Mucosa of descending colon (tissue), 3 donors: ENCODE data around the gene OPA3. TPM values are rescaled to one million over a fixed set of nuclear protein-coding genes. Genes with fewer than 3 reads are reported as not detected.
"Not testable (repeated sequence)": the region's sequence is repeated elsewhere in the genome, so short reads cannot be mapped to it uniquely, and the experiment has no call there.

ENCODE experiments used
- ATAC-seq: fragments of 200-7000 bp; cut with Tn5 transposase; one replicate; pipeline ENCODE4 v1.9.1; 2020; ENCODE audit warnings: mild to moderate bottlenecking, moderate library complexity
- DNase-seq, 3 donors: peaks; one replicate each; pipeline ENCODE4 v3.0.0-alpha.2; 2020
- H3K36me3 ChIP-seq: fragments of 200-600 bp; one replicate; pipeline ENCODE4 v1.8.0; 2021; ENCODE audit warnings: low read depth, mild to moderate bottlenecking
- H3K4me1 ChIP-seq: fragments of 200-600 bp; one replicate; pipeline ENCODE4 v1.8.0; 2021; ENCODE audit warnings: low read depth, mild to moderate bottlenecking
- H3K4me3 ChIP-seq: fragments of 200-600 bp; one replicate; pipeline ENCODE4 v1.8.0; 2021; ENCODE audit warnings: mild to moderate bottlenecking
- H3K9me3 ChIP-seq: fragments of 200-600 bp; one replicate; pipeline ENCODE4 v1.8.0; 2021; ENCODE audit warnings: mild to moderate bottlenecking
- CTCF ChIP-seq: fragments of 200-600 bp; IDR thresholded peaks from one replicate; pipeline ENCODE4 v1.8.0; 2022; ENCODE audit warnings: antibody characterized with exemption, mild to moderate bottlenecking
- intact Hi-C, 2 donors: fragments of 100-400 bp; cut with DNase I in 1 of 2; cut with micrococcal nuclease in 1 of 2; formaldehyde crosslinking; loops; one replicate each; pipeline versions ENCODE4 v1.11.0 to v1.11.1; 2022; cut with DNase I, micrococcal nuclease
- total RNA-seq, 3 donors: library from RNA; stranded (reverse); fragmentation: NEBNext Ultra II Directional in 2 of 3; extraction: Animal tissue kit (Norgen Biotek cat#: 25700) in 2 of 3; gene quantifications; one replicate each; pipeline versions ENCODE4 v1.2.1 to v1.2.4, GENCODE V29; 2021 to 2023
- donor health status: DM: no; HTN: no; CAD: no; lungs with moderate emphysema.
- donor health status: DM: no; HTN: no; CAD: no.
- donor health status: DM: no; HTN: yes; CAD: no.

The OPA3 gene
- total RNA-seq, 3 donors from 2014 or later: 12.1 to 16.4 (median 13.4) TPM

- intact Hi-C loops: no loop called here
These were observed 39.4 kb upstream of the OPA3 start for GRCh38 chr19:45623984-45624383.

GRCh38 chr19:45621976-45622503 is 37.4 kb upstream of the OPA3 start:
- H3K4me3 ChIP-seq: no peak overlapping the region
- no peak for TF ChIP-seq CTCF
- no peaks in the 10 kb centered on the region for H3K9me3 ChIP-seq
- ATAC-seq (no peak), DNase-seq (no peak)
- peaks cover 4% of the 10 kb centered on the region for H3K36me3 ChIP-seq
- intact Hi-C loops: no loop called here
- no peaks in the 10 kb centered on the region for H3K4me1 ChIP-seq

More at GRCh38 chr19:45623984-45624383, 39.4 kb upstream of the OPA3 start:
- no peaks in the 10 kb centered on the region for H3K9me3 ChIP-seq
- DNase-seq (no peak), ATAC-seq (no peak)
- H3K36me3 ChIP-seq: peaks cover 3% of the 10 kb centered on the region
- no peak overlapping the region for H3K4me3 ChIP-seq
- H3K4me1 ChIP-seq: no peaks in the 10 kb centered on the region
- no peak for TF ChIP-seq CTCF

GRCh38 chr19:45621389-45621788 is 36.8 kb upstream of the OPA3 start:
- no peaks in the 10 kb centered on the region for H3K4me1 ChIP-seq
- no peak for ATAC-seq
- H3K36me3 ChIP-seq: peaks cover 4% of the 10 kb centered on the region

GRCh38 chr19:45616704-45617017 is 32.1 kb upstream of the OPA3 start:
- TF ChIP-seq CTCF: no peak
- H3K4me3 ChIP-seq: no peak overlapping the region
- H3K4me1 ChIP-seq: peaks cover 21% of the 10 kb centered on the region
- no peaks in the 10 kb centered on the region for H3K9me3 ChIP-seq
- peaks cover 4% of the 10 kb centered on the region for H3K36me3 ChIP-seq
- no peak for DNase-seq
- ATAC-seq: no peak
- intact Hi-C loops: no loop called here

More at GRCh38 chr19:45621389-45621788, 36.8 kb upstream of the OPA3 start:
- H3K9me3 ChIP-seq: no peaks in the 10 kb centered on the region
- no peak for DNase-seq
- H3K4me3 ChIP-seq: no peak overlapping the region
- no peak for TF ChIP-seq CTCF
- intact Hi-C loops: no loop called here

GRCh38 chr19:45615795-45616703 is 31.4 kb upstream of the OPA3 start:
- intact Hi-C loops: loop anchor here in 1 of 2 donors (2.0 kb wide), 1 partner anchor 25 kb away; no protein-coding TSS in a partner anchor
- DNase-seq: peak; percentile 94 to 97 (median 94)
- Histone ChIP-seq H3K4me1 (peaks cover 21% of the 10 kb centered on the region), H3K36me3 (peaks cover 4% of the 10 kb centered on the region), H3K4me3 (no peak overlapping the region), H3K9me3 (no peaks in the 10 kb centered on the region)
- TF ChIP-seq CTCF: no peak
- ATAC-seq: peak; percentile 92

- intact Hi-C loops: loop anchor here in 1 of 2 donors (2.0 kb wide), 1 partner anchor 26 kb away; no protein-coding TSS in a partner anchor
- H3K4me1 ChIP-seq: peaks cover 21% of the 10 kb centered on the region
- not testable (repeated sequence) for H3K36me3 ChIP-seq
These were observed 30.5 kb upstream of the OPA3 start for GRCh38 chr19:45615056-45615455.

More at GRCh38 chr19:45615056-45615455, 30.5 kb upstream of the OPA3 start:
- H3K9me3 ChIP-seq, ATAC-seq, DNase-seq, H3K4me3 ChIP-seq: not testable (repeated sequence)
